ENCODE measurements around the gene DUSP1.

DNA sequence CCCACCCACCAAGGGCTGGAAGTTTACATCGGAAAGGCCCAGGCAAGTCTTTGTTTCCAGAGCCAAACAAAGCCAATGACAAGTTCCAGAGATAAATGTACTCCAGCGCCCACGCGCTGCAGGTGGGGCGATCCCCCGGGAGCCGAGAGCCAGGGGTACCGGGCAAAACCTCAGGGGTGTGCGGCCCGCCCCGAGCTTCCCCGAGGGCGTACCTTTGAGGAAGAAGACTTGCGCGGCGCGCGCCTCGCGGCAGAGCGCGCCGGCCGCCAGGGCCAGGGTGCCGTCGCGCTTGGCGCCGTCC lies 671 bp downstream of the DUSP1 start:
- TF ChIP-seq CBFB (CRISPR knock-in tag; IDR thresholded peaks at IDR 0.05) (no peak), NUFIP1 (IDR thresholded peaks at IDR 0.05; ENCODE audit: partially characterized antibody) (no peak), POLR2A (conservative IDR thresholded peaks at IDR 0.05) (no peak), FOXO4 (CRISPR knock-in tag; IDR thresholded peaks at IDR 0.05) (no peak), USF2 (CRISPR knock-in tag; IDR thresholded peaks at IDR 0.05) (no peak)
